Peyer's patch (tissue), 4 donors: ENCODE data around the gene ACYP1.

Source experiments
- CTCF ChIP-seq, 6 experiments: fragments of 450-650 bp in 4 of 6; fragments of 200-600 bp in 2 of 6; sonication (generic) in 1 of 6; IDR thresholded peaks; one replicate each; pipeline ENCODE4 v1.5.1; 2017 to 2019; ENCODE audit warnings: antibody characterized with exemption in 6 of 6, mild to moderate bottlenecking in 3 of 6, moderate library complexity in 1 of 6
- POLR2A ChIP-seq, 2 donors: fragments of 450-650 bp; IDR thresholded peaks; one replicate each; pipeline ENCODE4 v1.5.1; 2017; ENCODE audit warnings: antibody characterized with exemption in 2 of 2, mild to moderate bottlenecking in 2 of 2, moderate library complexity in 2 of 2

GRCh38 chr14:75088153-75088552 is 24.3 kb upstream of the ACYP1 start:
- TF ChIP-seq POLR2A (IDR thresholded peaks at IDR 0.05) = no peak
- no peak for TF ChIP-seq CTCF (IDR thresholded peaks at IDR 0.05)
